ENCODE results near the gene CEBPZ.

DNA sequence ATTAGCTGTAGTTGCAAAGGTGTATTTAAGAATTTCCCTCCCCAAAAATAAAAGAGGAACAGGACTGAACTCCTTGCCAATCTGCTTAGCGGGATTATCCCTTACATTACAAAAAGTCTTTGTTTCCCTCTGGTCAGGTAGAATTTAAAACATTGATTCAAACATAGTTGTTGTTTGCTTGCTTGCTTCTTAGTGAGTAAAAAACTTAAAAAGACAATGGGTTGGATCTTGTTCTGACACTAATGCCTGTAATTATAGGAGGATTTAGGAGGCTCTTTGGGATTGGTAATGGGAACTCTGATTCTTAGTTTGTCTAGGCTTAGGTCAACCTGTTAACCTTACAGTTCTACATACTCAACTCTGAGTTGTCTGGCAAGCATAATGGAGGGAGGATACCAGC is 38.8 kb downstream of the CEBPZ start:
- TF ChIP-seq, protein P1, sequence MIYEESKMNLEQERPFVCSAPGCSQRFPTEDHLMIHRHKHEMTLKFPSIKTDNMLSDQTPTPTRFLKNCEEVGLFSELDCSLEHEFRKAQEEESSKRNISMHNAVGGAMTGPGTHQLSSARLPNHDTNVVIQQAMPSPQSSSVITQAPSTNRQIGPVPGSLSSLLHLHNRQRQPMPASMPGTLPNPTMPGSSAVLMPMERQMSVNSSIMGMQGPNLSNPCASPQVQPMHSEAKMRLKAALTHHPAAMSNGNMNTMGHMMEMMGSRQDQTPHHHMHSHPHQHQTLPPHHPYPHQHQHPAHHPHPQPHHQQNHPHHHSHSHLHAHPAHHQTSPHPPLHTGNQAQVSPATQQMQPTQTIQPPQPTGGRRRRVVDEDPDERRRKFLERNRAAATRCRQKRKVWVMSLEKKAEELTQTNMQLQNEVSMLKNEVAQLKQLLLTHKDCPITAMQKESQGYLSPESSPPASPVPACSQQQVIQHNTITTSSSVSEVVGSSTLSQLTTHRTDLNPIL (CRISPR knock-in tag; IDR thresholded peaks at IDR 0.05; ENCODE audit: low read depth), result no peak
- no peak for TF ChIP-seq PPARA (CRISPR knock-in tag; IDR thresholded peaks at IDR 0.05; ENCODE audit: borderline replicate concordance)
- TF ChIP-seq ZNF8 (CRISPR knock-in tag; IDR thresholded peaks at IDR 0.05), result no peak
- TF ChIP-seq BACH2 (CRISPR knock-in tag; IDR thresholded peaks at IDR 0.05; ENCODE audit: borderline replicate concordance), result no peak
- no peak for TF ChIP-seq RARB (CRISPR knock-in tag; IDR thresholded peaks at IDR 0.05)
- no peak for TF ChIP-seq ARNTL (CRISPR knock-in tag; IDR thresholded peaks at IDR 0.05; ENCODE audit: borderline replicate concordance, low read depth)
- no peak for TF ChIP-seq OSR1 (CRISPR knock-in tag; IDR thresholded peaks at IDR 0.05)
- TF ChIP-seq, protein P2, sequence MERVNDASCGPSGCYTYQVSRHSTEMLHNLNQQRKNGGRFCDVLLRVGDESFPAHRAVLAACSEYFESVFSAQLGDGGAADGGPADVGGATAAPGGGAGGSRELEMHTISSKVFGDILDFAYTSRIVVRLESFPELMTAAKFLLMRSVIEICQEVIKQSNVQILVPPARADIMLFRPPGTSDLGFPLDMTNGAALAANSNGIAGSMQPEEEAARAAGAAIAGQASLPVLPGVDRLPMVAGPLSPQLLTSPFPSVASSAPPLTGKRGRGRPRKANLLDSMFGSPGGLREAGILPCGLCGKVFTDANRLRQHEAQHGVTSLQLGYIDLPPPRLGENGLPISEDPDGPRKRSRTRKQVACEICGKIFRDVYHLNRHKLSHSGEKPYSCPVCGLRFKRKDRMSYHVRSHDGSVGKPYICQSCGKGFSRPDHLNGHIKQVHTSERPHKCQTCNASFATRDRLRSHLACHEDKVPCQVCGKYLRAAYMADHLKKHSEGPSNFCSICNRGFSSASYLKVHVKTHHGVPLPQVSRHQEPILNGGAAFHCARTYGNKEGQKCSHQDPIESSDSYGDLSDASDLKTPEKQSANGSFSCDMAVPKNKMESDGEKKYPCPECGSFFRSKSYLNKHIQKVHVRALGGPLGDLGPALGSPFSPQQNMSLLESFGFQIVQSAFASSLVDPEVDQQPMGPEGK (CRISPR knock-in tag; IDR thresholded peaks at IDR 0.05; ENCODE audit: borderline replicate concordance), result no peak
- TF ChIP-seq, protein P3, sequence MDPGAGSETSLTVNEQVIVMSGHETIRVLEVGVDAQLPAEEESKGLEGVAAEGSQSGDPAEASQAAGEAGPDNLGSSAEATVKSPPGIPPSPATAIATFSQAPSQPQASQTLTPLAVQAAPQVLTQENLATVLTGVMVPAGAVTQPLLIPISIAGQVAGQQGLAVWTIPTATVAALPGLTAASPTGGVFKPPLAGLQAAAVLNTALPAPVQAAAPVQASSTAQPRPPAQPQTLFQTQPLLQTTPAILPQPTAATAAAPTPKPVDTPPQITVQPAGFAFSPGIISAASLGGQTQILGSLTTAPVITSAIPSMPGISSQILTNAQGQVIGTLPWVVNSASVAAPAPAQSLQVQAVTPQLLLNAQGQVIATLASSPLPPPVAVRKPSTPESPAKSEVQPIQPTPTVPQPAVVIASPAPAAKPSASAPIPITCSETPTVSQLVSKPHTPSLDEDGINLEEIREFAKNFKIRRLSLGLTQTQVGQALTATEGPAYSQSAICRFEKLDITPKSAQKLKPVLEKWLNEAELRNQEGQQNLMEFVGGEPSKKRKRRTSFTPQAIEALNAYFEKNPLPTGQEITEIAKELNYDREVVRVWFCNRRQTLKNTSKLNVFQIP (CRISPR knock-in tag; IDR thresholded peaks at IDR 0.05; ENCODE audit: borderline replicate concordance, low read depth), result no peak
- TF ChIP-seq GLIS3 (CRISPR knock-in tag; IDR thresholded peaks at IDR 0.05), result no peak
- TF ChIP-seq TCF4 (CRISPR knock-in tag; IDR thresholded peaks at IDR 0.05; ENCODE audit: borderline replicate concordance), result no peak
- TF ChIP-seq ZFP30 (CRISPR knock-in tag; IDR thresholded peaks at IDR 0.05), result no peak

Data from SK-N-SH treated with all-trans-retinoic acid at 6 μM for 48 hours (cell line).